IMR-90 (cell line): Measurements from ENCODE around the gene WNT2B. TPM values are rescaled to one million over a fixed set of nuclear protein-coding genes. Genes with fewer than 3 reads are reported as not detected.

Source experiments
- ATAC-seq: fragments of 200-7000 bp; cut with Tn5 transposase; 2 replicates; pipeline ENCODE4 v1.9.1; 2020; ENCODE audit warnings: low read depth, mild to moderate bottlenecking, moderate library complexity
- BruUV-seq: library from RNA; stranded (reverse); fragments of 400-500 nt; replicated peaks from 2 replicates; lab custom pipeline; 2021; lab: Mats Ljungman, UMichigan
- CTCF ChIA-PET: fragments of 300-600 bp; formaldehyde crosslinking; extraction: SDS; loops from one replicate; lab custom pipeline; 2021; ENCODE audit warnings: antibody characterized with exemption; lab: Yijun Ruan, JAX
- POLR2A ChIA-PET: fragments of 300-600 bp; sonication (Branson Sonifier 250); formaldehyde crosslinking; loops from one replicate; lab custom pipeline; 2022; ENCODE audit warnings: antibody characterized with exemption; ENCODE audit not compliant: unreplicated experiment; lab: Charles Lee
- DNase-seq: peaks from one replicate; pipeline ENCODE4 v3.0.0; 2013
- H2AFZ ChIP-seq: replicated peaks from 2 replicates; pipeline ENCODE3; 2013; ENCODE audit warnings: low read length, mild to moderate bottlenecking; ENCODE audit not compliant: poor library complexity
- H2AK5ac ChIP-seq: 2 replicates; pipeline ENCODE4 v1.6.1; 2013; ENCODE audit warnings: low read depth, low read length, inconsistent platforms
- H2AK9ac ChIP-seq: replicated peaks from 2 replicates; pipeline ENCODE3; 2013; ENCODE audit warnings: mild to moderate bottlenecking, low read depth, low read length, moderate library complexity; ENCODE audit not compliant: poor library complexity
- H2BK120ac ChIP-seq: 2 replicates; pipeline ENCODE4 v1.6.1; 2013; ENCODE audit warnings: low read depth, low read length, inconsistent platforms
- H2BK15ac ChIP-seq: 3 replicates; pipeline ENCODE4 v1.6.1; 2013; ENCODE audit warnings: low read depth, low read length, inconsistent platforms
- H2BK20ac ChIP-seq: 2 replicates; pipeline ENCODE4 v1.6.1; 2013; ENCODE audit warnings: low read depth, mild to moderate bottlenecking, inconsistent platforms, low read length, moderate library complexity
- H2BK5ac ChIP-seq: 2 replicates; pipeline ENCODE4 v1.6.1; 2013; ENCODE audit warnings: mild to moderate bottlenecking, low read depth, low read length, inconsistent platforms; ENCODE audit not compliant: poor library complexity, severe bottlenecking
- H3K14ac ChIP-seq: replicated peaks from 2 replicates; pipeline ENCODE4 v1.6.1; 2013; ENCODE audit warnings: low read depth, low read length, inconsistent platforms
- H3K18ac ChIP-seq: 2 replicates; pipeline ENCODE4 v1.6.1; 2013; ENCODE audit warnings: low read depth, low read length, control low read depth
- H3K23ac ChIP-seq: 2 replicates; pipeline ENCODE4 v1.6.1; 2013; ENCODE audit warnings: low read depth, low read length, inconsistent platforms
- H3K27ac ChIP-seq: 2 replicates; pipeline ENCODE4 v1.5.1; 2013; ENCODE audit warnings: mild to moderate bottlenecking, control low read depth, low read length; ENCODE audit not compliant: insufficient read depth
- H3K27me3 ChIP-seq: 2 replicates; pipeline ENCODE4 v1.6.1; 2013; ENCODE audit warnings: low read length; ENCODE audit not compliant: control insufficient read depth, insufficient read depth
- H3K36me3 ChIP-seq: 2 replicates; pipeline ENCODE4 v1.6.1; 2013; ENCODE audit warnings: low read length, mixed read lengths; ENCODE audit not compliant: control insufficient read depth, insufficient read depth
- H3K4ac ChIP-seq: 2 replicates; pipeline ENCODE4 v1.6.1; 2013; ENCODE audit warnings: low read depth, low read length, inconsistent platforms
- H3K4me1 ChIP-seq: 2 replicates; pipeline ENCODE4 v1.6.1; 2013; ENCODE audit warnings: low read length, mixed read lengths; ENCODE audit not compliant: control insufficient read depth, insufficient read depth
- H3K4me2 ChIP-seq: 2 replicates; pipeline ENCODE4 v1.6.1; 2013; ENCODE audit warnings: low read depth, mild to moderate bottlenecking, control low read depth, low read length, moderate library complexity
- H3K4me3 ChIP-seq: 2 replicates; pipeline ENCODE4 v1.5.1; 2013; ENCODE audit warnings: low read depth, mild to moderate bottlenecking, control low read depth, low read length, moderate library complexity; ENCODE audit not compliant: insufficient read depth
- H3K56ac ChIP-seq: 2 replicates; pipeline ENCODE4 v1.6.1; 2013; ENCODE audit warnings: low read length, inconsistent platforms; ENCODE audit not compliant: insufficient read depth; ENCODE audit errors: extremely low read depth
- H3K79me1 ChIP-seq, 2 experiments: 2 replicates each; pipeline ENCODE4 v1.6.1; 2013; ENCODE audit warnings: low read length in 2 of 2, inconsistent platforms in 1 of 2, low read depth in 1 of 2
- H3K9ac ChIP-seq: 2 replicates; pipeline ENCODE4 v1.6.1; 2013; ENCODE audit warnings: low read depth, low read length, control low read depth
- H3K9me1 ChIP-seq: 2 replicates; pipeline ENCODE4 v1.6.1; 2013; ENCODE audit warnings: low read length, inconsistent platforms; ENCODE audit not compliant: insufficient read depth
- H3K9me3 ChIP-seq: 2 replicates; pipeline ENCODE4 v1.6.1; 2013; ENCODE audit warnings: low read length; ENCODE audit not compliant: control insufficient read depth, insufficient read depth
- H4K20me1 ChIP-seq: 2 replicates; pipeline ENCODE4 v1.6.1; 2013; ENCODE audit warnings: low read length, inconsistent platforms; ENCODE audit not compliant: insufficient read depth
- H4K5ac ChIP-seq: 2 replicates; pipeline ENCODE4 v1.6.1; 2013; ENCODE audit warnings: mild to moderate bottlenecking, low read depth, low read length, control low read depth
- H4K8ac ChIP-seq, 2 experiments: 2 replicates each; pipeline ENCODE4 v1.6.1; 2013; ENCODE audit warnings: low read depth in 2 of 2, low read length in 2 of 2, control low read depth in 1 of 2, inconsistent platforms in 1 of 2
- H4K91ac ChIP-seq: 2 replicates; pipeline ENCODE4 v1.6.1; 2013; ENCODE audit warnings: low read depth, low read length, inconsistent platforms; ENCODE audit not compliant: insufficient read depth
- ELK1 ChIP-seq: fragments of 150-350 bp; IDR thresholded peaks from 2 replicates; pipeline ENCODE4 v1.6.1; 2016; ENCODE audit warnings: low read depth, mild to moderate bottlenecking, low read length, moderate library complexity, borderline replicate concordance
- MAFK ChIP-seq: IDR thresholded peaks from 2 replicates; pipeline ENCODE4 v1.6.1; 2012; ENCODE audit warnings: low read depth, low read length, improper control_type of control experiment
- MXI1 ChIP-seq: IDR thresholded peaks from 2 replicates; pipeline ENCODE4 v1.6.1; 2012; ENCODE audit warnings: low read depth, mild to moderate bottlenecking, low read length, moderate library complexity, borderline replicate concordance
- RAD21 ChIP-seq: IDR thresholded peaks from 2 replicates; pipeline ENCODE4 v1.6.1; 2012; ENCODE audit warnings: low read length, improper control_type of control experiment
- RFX5 ChIP-seq: IDR thresholded peaks from 2 replicates; pipeline ENCODE4 v1.8.0; 2012; ENCODE audit warnings: low read depth, mild to moderate bottlenecking, low read length, moderate library complexity
- dilution Hi-C: fragments of 300-500 bp; cut with HindIII; formaldehyde crosslinking; loops from one replicate; pipeline ENCODE4 v1.14.3; 2018; ENCODE audit warnings: low sequenced_read_pairs; ENCODE audit not compliant: unreplicated experiment
- in situ Hi-C: fragments of 300-500 bp; cut with MboI; formaldehyde crosslinking; loops from 3 replicates; pipeline ENCODE4 v1.14.3; 2019; ENCODE audit warnings: low sequenced_read_pairs, inconsistent platforms, mixed read lengths
- intact Hi-C: fragments of 100-400 bp; cut with micrococcal nuclease; formaldehyde crosslinking; loops from 2 replicates; pipeline ENCODE4 v1.10.0; 2022
- polyA plus RNA-seq, 3 experiments: library from polyadenylated mRNA; depleted of rRNA; stranded (reverse); fragments of >200 nt; gene quantifications; 2 replicates each; pipeline ENCODE4 v1.2.3, GENCODE V29; 2012; ENCODE audit warnings: low replicate concordance in 1 of 3
- total RNA-seq: library from RNA; depleted of rRNA; stranded (reverse); fragments of >200 nt; gene quantifications from 2 replicates; pipeline ENCODE4 v1.2.3, GENCODE V29; 2012

Gene WNT2B
- total and polyA plus RNA-seq, 2 of the 4 experiments (the other 2 are of a cell fraction), result 0.50 to 0.54 TPM

GRCh38 chr1:112554411-112554810 lies 45.6 kb downstream of the WNT2B start:
- no peak overlapping the region for H3K9ac ChIP-seq
- H2AK9ac ChIP-seq, result no peak overlapping the region
- no peak overlapping the region for H4K8ac ChIP-seq
- H3K56ac ChIP-seq, result no peak overlapping the region
- no peak overlapping the region for H3K18ac ChIP-seq
- H3K14ac ChIP-seq, result no peak overlapping the region
- no peaks in the 10 kb centered on the region for H3K4me1 ChIP-seq
- H2BK5ac ChIP-seq, result no peak overlapping the region
- H3K9me1 ChIP-seq, result no peaks in the 10 kb centered on the region
- H3K4me2 ChIP-seq, result no peak overlapping the region
- dilution Hi-C loops (no loop called here), in situ Hi-C loops (no loop called here), intact Hi-C loops (no loop called here)
- no peak for TF ChIP-seq RAD21
- TF ChIP-seq ELK1, result no peak
- no peak for TF ChIP-seq MXI1
- TF ChIP-seq RFX5, result no peak
- no peak for TF ChIP-seq MAFK
- no peak overlapping the region for H4K91ac ChIP-seq
- no peak overlapping the region for H3K4me3 ChIP-seq
- no peaks in the 10 kb centered on the region; a peak in 2 of 4 replicates for H3K79me1 ChIP-seq
- H3K27ac ChIP-seq, result no peak overlapping the region
- no peak overlapping the region for H2AK5ac ChIP-seq
- no peak overlapping the region for H2AFZ ChIP-seq
- ChIA-PET POLR2A (no interaction called here), CTCF (interaction anchor here (0.6 kb wide), 1 partner anchor 52 kb away, joined by 3 read pairs; no protein-coding TSS in a partner anchor)
- H3K27me3 ChIP-seq, result no peaks in the 10 kb centered on the region
- H3K9me3 ChIP-seq, result no peaks in the 10 kb centered on the region
- no peak overlapping the region for H2BK20ac ChIP-seq
- peaks cover 4% of the 10 kb centered on the region; the same call in 1 of the 2 replicates for H3K36me3 ChIP-seq
- H3K23ac ChIP-seq, result no peak overlapping the region
- H2BK15ac ChIP-seq, result no peak overlapping the region
- H3K4ac ChIP-seq, result no peak overlapping the region
- no peak overlapping the region for H2BK120ac ChIP-seq
- no peaks in the 10 kb centered on the region for H4K20me1 ChIP-seq
- BruUV-seq, result no TSS peak
- DNase-seq (no peak), ATAC-seq (no peak)
- no peak overlapping the region for H4K5ac ChIP-seq
